Transverse colon (tissue), 4 donors: Measurements from ENCODE around the gene TUSC2. TPM values are rescaled to one million over a fixed set of nuclear protein-coding genes. Genes with fewer than 3 reads are reported as not detected.

ENCODE experiments used
- DNase-seq: peaks from one replicate; pipeline ENCODE4 v3.0.0-alpha.2; 2019
- H3K27ac ChIP-seq, 4 donors: fragments of 200-600 bp; sonication (generic); 2 replicates each; pipeline ENCODE4 v1.5.1; 2016 to 2018; ENCODE audit warnings: inconsistent platforms in 4 of 4
- H3K27me3 ChIP-seq: fragments of 200-600 bp; sonication (generic); 2 replicates; pipeline ENCODE4 v1.5.1; 2017; ENCODE audit warnings: inconsistent platforms
- H3K36me3 ChIP-seq, 4 donors: fragments of 200-600 bp; sonication (generic); 2 replicates each; pipeline ENCODE4 v1.5.1; 2017 to 2019; ENCODE audit warnings: inconsistent platforms in 4 of 4
- H3K4me1 ChIP-seq, 4 donors: fragments of 200-600 bp; sonication (generic); 2 replicates each; pipeline ENCODE4 v1.5.1; 2017 to 2020; ENCODE audit warnings: inconsistent platforms in 4 of 4
- H3K4me3 ChIP-seq, 4 donors: fragments of 200-600 bp; sonication (generic); 1 replicate in 1 of 4; 2 replicates in 3 of 4; pipeline versions ENCODE4 v1.5.1 to v1.6.1; 2017 to 2019; ENCODE audit warnings: inconsistent platforms in 4 of 4
- H3K9me3 ChIP-seq, 2 donors: fragments of 200-600 bp; sonication (generic); 2 replicates each; pipeline ENCODE4 v1.5.1; 2017 to 2019; ENCODE audit warnings: inconsistent platforms in 2 of 2
- CTCF ChIP-seq, 5 experiments: fragments of 200-600 bp in 3 of 5; fragments of 450-650 bp in 2 of 5; sonication (generic) in 3 of 5; IDR thresholded peaks; 1 replicate in 2 of 5; 2 replicates in 3 of 5; pipeline ENCODE4 v1.5.1; 2016 to 2017; ENCODE audit warnings: antibody characterized with exemption in 5 of 5, inconsistent platforms in 3 of 5, mild to moderate bottlenecking in 2 of 5, moderate library complexity in 1 of 5
- EP300 ChIP-seq: sonication (generic); formaldehyde crosslinking; IDR thresholded peaks from one replicate; pipeline ENCODE4 v1.6.1; 2017; ENCODE audit warnings: antibody characterized with exemption, low read depth
- POLR2A ChIP-seq: fragments of 450-650 bp; IDR thresholded peaks from one replicate; pipeline ENCODE4 v1.6.1; 2016; ENCODE audit warnings: antibody characterized with exemption, mild to moderate bottlenecking, moderate library complexity
- POLR2AphosphoS5 ChIP-seq, 3 donors: sonication (generic); formaldehyde crosslinking; IDR thresholded peaks; one replicate each; pipeline ENCODE4 v1.6.1; 2016; ENCODE audit warnings: antibody characterized with exemption in 3 of 3
- WGBS, 2 donors: methylation state at CpG; one replicate each; pipeline ENCODE4 v1.1.5; 2018; ENCODE audit warnings: low coverage in 1 of 2; 5-methylcytosine and 5-hydroxymethylcytosine counted together
- in situ Hi-C, 4 donors: fragments of 200-750 bp; cut with MboI; loops; one replicate each; pipeline versions ENCODE4 v1.15.0 to v1.15.1; 2017; ENCODE audit warnings: low sequenced_read_pairs in 3 of 4, low pct_ligation_motif_present in 1 of 4, low pct_unique_long_range_greater_than_20kb in 1 of 4
- intact Hi-C: fragments of 100-400 bp; cut with DNase I; formaldehyde crosslinking; loops from one replicate; pipeline ENCODE4 v1.15.1; 2023; ENCODE audit warnings: low total_unique reads
- total RNA-seq, 4 donors: library from RNA; depleted of rRNA; stranded (reverse); fragments of >200 nt; gene quantifications; one replicate each; pipeline ENCODE4 v1.1.0, GENCODE V29; 2016

Gene TUSC2
- total RNA-seq, 4 donors from 2014 or later = 7.9 to 39.6 (median 28.0) TPM

DNA sequence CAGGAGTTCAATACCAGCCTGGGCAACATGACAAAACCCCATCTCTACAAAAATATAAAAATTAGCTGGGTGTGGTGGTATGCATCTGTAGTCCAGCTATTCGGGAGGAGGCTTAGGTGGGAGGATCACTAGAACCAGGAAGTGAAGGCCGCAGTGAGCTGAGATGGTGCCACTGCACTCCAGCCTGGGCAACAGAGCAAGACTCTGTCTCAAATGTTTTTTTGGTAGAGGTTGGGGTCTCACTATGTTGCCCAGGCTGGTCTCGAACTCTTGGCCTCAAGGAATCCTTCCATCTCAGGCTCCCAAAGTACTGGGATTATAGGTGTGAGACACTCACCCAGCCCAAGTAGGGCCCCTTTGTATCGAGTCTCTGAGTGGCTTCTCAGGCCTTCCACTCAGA, 33.9 kb downstream of the TUSC2 start:
- peaks cover 21 to 36% (median 27%) of the 10 kb centered on the region in 4 donors for H3K4me1 ChIP-seq
- no peak overlapping the region for H3K4me3 ChIP-seq
- no peak overlapping the region for H3K27ac ChIP-seq
- H3K9me3 ChIP-seq = no peaks in the 10 kb centered on the region
- in situ Hi-C loops (no loop called here), intact Hi-C loops (no loop called here)
- peaks cover 0 to 3% (median 0%) of the 10 kb centered on the region in 4 donors for H3K36me3 ChIP-seq
- no peak for TF ChIP-seq POLR2AphosphoS5 (IDR thresholded peaks at IDR 0.05)
- 81 to 100% methylated on average over 1 to 4 of the region's 4 CpGs for WGBS, 2 donors
- H3K27me3 ChIP-seq = no peaks in the 10 kb centered on the region
- no peak for DNase-seq

DNA sequence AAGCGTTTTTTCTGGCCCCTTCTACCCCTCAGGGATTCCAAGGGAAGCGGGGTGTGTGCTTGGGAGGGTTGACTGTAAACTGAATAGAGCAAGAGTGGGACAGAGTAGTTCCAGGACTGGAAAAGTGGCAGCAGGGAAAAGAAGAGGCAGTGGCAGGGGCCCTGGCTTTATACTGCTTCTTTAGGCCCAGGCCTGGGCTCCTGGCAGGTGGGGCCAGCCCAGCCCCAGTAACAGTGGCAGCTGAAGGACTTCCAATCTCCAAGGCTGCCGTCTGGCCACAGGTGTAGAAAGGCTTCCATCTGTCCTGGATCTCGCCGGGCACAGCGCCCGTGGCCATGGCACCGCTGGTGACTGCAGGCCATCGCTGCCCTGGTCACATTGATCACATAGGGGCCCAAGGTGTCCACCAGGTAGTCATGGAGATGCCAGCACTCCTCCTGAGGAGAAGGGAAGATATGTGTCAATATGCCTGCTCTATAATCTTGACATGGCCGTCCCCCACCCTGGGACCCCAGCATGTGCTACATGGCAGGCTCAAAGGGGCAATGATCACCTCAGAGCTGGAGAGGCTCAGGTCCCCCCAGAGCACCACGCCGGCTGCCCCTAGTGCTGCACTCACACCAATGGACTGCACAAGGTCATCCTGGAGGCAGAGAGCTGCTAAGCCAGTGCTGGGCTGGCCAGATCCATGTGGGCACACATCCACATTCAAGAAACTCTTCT, 34.8 kb downstream of the TUSC2 start:
- no peak for DNase-seq
- peaks cover 0 to 8% (median under 1%) of the 10 kb centered on the region in 4 donors for H3K36me3 ChIP-seq
- 79% methylated on average over 12 of the region's 12 CpGs; no CpG with 5 or more reads in 1 of the 2 donors for WGBS, 2 donors
- H3K4me1 ChIP-seq = peaks cover 16 to 28% (median 20%) of the 10 kb centered on the region in 4 donors
- H3K27me3 ChIP-seq = no peaks in the 10 kb centered on the region
- in situ Hi-C loops = no loop called here
- H3K9me3 ChIP-seq = no peaks in the 10 kb centered on the region
- H3K4me3 ChIP-seq = peak overlapping the region in 1 of 4 donors; percentile 97
- intact Hi-C loops = no loop called here
- H3K27ac ChIP-seq = peak overlapping the region; percentile 83 to 92 (median 88)
- TF ChIP-seq POLR2AphosphoS5 (IDR thresholded peaks at IDR 0.05) = no peak
- TF ChIP-seq POLR2A = no peak
- TF ChIP-seq EP300 = no peak
- no peak for TF ChIP-seq CTCF (IDR thresholded peaks at IDR 0.05)

DNA sequence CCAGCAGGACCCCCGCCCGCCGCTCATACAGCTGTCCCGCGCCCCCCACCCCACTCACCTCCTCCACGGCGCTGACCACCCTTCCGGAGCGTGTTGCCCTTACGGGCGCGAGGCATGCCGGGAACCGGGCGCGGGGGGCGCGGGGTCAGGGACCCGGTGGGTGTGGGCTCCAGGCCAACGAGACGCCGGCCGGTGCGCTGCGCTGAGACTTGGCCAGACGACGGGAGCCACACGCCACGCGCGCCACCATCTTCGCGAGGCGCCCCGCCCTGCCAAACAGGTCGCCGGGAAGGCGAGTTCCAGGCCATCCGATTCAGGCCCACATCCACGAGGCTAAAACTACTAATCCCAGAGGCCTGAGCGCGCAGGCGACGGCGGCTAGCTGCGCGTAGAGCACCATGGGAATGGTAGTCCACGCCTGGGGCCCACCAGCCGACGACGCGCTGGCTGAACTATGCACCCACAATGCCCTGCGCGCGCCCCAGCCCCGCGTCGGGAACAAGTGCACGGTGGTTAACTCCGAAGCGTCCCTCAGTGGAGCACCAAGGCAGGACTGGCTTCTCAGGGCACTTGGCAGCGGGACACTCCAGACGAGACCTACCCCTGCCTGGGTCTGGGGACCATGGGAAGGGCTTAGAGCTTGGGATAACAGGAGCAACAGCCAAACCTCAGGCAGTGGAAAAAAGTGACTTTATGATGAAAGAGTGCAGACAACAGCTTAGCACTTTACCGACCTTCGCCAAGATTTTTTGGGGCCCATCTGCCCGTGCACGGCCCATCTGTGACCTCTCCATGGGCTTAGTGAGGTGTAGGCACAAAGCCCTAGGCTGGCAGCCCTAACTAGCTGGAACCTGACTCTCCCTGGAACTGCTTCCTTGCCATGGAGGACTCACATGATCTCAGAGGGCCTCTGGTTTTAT, 35.6 kb downstream of the TUSC2 start, which contains the start of gene IFRD2:
IFRD2 (minus strand) TSS at position 271 of the 920 bp plus-strand sequence; CDS start at position 116, 155 bp downstream.
- DNase-seq = peak; percentile 97
- Histone ChIP-seq H3K27me3 (no peaks in the 10 kb centered on the region), H3K4me1 (peaks cover 13 to 25% (median 18%) of the 10 kb centered on the region in 4 donors), H3K4me3 (peak within 1 kb of the TSS; percentile 55 to 97 (median 86)), H3K9me3 (no peaks in the 10 kb centered on the region), H3K27ac (peak within 1 kb of the TSS; percentile 83 to 92 (median 88)), H3K36me3 (peaks cover 0 to 11% (median 5%) of the 10 kb centered on the region in 4 donors)
- intact Hi-C loops (no loop called here), in situ Hi-C loops (no loop called here)
- WGBS, 2 donors = 2% methylated on average over 55 of the region's 67 CpGs; no CpG with 5 or more reads in 1 of the 2 donors
- TF ChIP-seq CTCF (IDR thresholded peaks at IDR 0.05) = peak in 1 of 5 experiments; percentile 19
- peak; percentile 75 for TF ChIP-seq POLR2A
- no peak for TF ChIP-seq EP300
- TF ChIP-seq POLR2AphosphoS5 (IDR thresholded peaks at IDR 0.05) = peak; percentile 70 to 90 (median 86)

DNA sequence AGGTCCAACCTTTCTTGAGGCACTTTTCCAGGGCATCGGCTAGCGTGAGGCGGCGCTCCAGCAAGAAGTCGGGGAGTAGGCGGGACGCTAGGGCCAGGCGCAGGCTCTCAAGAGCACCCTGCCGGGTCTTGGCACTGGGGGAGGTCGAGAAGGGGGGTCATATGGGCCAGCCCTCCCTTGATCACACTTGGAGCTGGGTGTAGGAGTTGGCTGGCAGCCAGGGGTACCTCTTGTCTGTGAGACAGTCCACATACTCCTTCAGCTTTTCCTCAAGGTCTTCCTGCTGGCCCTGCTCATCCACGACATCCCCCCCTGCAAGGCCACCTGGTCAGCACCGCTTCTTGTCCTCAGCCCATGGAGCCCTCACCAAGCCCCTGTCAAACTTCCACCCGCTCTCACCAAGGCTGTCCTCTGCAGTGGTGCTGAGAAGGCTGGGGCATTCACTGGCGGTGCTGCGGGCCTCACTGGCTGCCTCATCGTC, 37.8 kb downstream of the TUSC2 start:
- no peaks in the 10 kb centered on the region for H3K9me3 ChIP-seq
- H3K4me3 ChIP-seq = no peak overlapping the region
- peaks cover 13 to 25% (median 18%) of the 10 kb centered on the region in 4 donors for H3K4me1 ChIP-seq
- peaks cover 0 to 11% (median 6%) of the 10 kb centered on the region in 4 donors for H3K36me3 ChIP-seq
- no peaks in the 10 kb centered on the region for H3K27me3 ChIP-seq
- TF ChIP-seq POLR2A = no peak
- no peak for TF ChIP-seq EP300
- TF ChIP-seq CTCF (IDR thresholded peaks at IDR 0.05) = no peak
- no peak for TF ChIP-seq POLR2AphosphoS5 (IDR thresholded peaks at IDR 0.05)
- no peak for DNase-seq
- WGBS, 2 donors = 91% methylated on average over 16 of the region's 16 CpGs; no CpG with 5 or more reads in 1 of the 2 donors
- peak overlapping the region in 3 of 4 donors; percentile 6 to 13 (median 8) for H3K27ac ChIP-seq
- in situ Hi-C loops (no loop called here), intact Hi-C loops (no loop called here)
